ENCODE data around the gene VAV2. TPM values are rescaled to one million over a fixed set of nuclear protein-coding genes. Genes with fewer than 3 reads are reported as not detected.

The VAV2 gene
- total RNA-seq, 2 experiments from 2014 or later = 11.0 to 27.8 TPM

DNA sequence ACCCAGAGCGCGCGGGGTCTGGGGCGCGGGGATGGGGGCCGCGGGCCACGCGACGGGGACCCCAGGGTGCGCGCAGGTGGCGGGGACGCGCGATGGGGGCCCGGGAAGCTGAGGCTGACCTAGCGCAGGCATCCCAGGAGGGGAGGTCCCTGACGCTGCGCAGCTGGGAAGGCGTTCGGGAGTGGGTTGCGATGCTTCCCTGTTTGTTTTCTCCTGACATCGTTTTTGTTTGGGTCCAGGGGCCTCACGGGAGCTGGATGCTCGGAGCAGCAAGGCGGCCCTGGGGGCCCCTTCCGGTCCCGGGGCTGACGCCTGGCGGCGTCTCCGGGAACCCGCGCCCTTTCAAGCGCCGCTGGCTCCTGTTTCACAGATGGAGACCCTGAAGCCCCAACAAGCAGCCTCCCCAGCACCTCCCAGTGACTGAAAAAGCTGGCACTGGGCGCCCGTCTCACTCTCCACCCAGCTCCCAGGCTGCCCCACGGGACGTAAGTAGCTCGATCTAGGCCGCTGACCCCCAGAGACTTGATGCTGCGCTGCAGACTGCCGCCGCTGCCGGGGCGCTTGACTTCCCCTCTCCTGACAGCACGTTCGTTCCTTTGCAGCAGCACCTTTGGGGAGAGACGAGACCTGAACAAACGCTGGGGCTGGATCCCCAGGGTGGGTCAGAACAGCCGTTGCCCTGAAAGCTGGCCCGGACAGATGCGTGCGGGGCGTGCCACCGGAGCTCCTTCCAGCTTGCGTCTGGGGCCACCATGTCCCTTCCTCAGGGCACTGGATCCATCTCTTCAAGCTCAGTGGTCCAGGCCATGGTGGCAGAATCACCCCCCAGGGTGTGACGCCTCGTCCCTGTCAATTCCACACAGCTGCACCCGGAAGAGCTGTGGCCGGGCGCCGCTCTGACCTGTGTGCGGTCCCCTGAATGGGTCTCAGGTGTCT, 33.8 kb upstream of the VAV2 start:
- peak overlapping the region; percentile 83 for H3K4me3 ChIP-seq (ENCODE audit: low read depth, low read length, poor library complexity, severe bottlenecking)
- H3K36me3 ChIP-seq (ENCODE audit: insufficient read depth, low read length) = peaks cover 8% of the 10 kb centered on the region; the same call in 1 of the 2 replicates
- peak overlapping the region; percentile 69 for H2AFZ ChIP-seq (ENCODE audit: low read length)
- peak overlapping the region; percentile 73 for H3K4me2 ChIP-seq (ENCODE audit: low read length)
- TF ChIP-seq EZH2phosphoT487 (IDR thresholded peaks at IDR 0.05; ENCODE audit: borderline replicate concordance, low read depth, low read length) = no peak
- TF ChIP-seq, protein P1, sequence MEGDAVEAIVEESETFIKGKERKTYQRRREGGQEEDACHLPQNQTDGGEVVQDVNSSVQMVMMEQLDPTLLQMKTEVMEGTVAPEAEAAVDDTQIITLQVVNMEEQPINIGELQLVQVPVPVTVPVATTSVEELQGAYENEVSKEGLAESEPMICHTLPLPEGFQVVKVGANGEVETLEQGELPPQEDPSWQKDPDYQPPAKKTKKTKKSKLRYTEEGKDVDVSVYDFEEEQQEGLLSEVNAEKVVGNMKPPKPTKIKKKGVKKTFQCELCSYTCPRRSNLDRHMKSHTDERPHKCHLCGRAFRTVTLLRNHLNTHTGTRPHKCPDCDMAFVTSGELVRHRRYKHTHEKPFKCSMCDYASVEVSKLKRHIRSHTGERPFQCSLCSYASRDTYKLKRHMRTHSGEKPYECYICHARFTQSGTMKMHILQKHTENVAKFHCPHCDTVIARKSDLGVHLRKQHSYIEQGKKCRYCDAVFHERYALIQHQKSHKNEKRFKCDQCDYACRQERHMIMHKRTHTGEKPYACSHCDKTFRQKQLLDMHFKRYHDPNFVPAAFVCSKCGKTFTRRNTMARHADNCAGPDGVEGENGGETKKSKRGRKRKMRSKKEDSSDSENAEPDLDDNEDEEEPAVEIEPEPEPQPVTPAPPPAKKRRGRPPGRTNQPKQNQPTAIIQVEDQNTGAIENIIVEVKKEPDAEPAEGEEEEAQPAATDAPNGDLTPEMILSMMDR (conservative IDR thresholded peaks at IDR 0.05; ENCODE audit: low read length) = peak; percentile 56
- no peaks in the 10 kb centered on the region for H4K20me1 ChIP-seq (ENCODE audit: insufficient read depth, low read length)
- H3K27ac ChIP-seq (ENCODE audit: low read depth, low read length, poor library complexity, severe bottlenecking) = peak overlapping the region; percentile 54
- no peaks in the 10 kb centered on the region for H3K9me3 ChIP-seq (ENCODE audit: low read length)
- ChIA-PET POLR2A (interaction anchor here (0.6 to 1.2 kb wide), 5 partner anchors 20 to 222 kb away, joined by 3 to 6 read pairs (median 4); no protein-coding TSS in a partner anchor), CTCF (ENCODE audit: unreplicated experiment) (interaction anchor here (1.6 kb wide), 1 partner anchor 31 kb away, joined by 8 read pairs; no protein-coding TSS in a partner anchor)
- no TSS peak for BruUV-seq (replicated peaks)
- DNase-seq (ENCODE audit: low spot score) = peak; percentile 65
- H3K9me2 ChIP-seq (ENCODE audit: insufficient read depth, low read length) = no peaks in the 10 kb centered on the region
- intact Hi-C loops (cut with micrococcal nuclease; ENCODE audit: unreplicated experiment) = loop anchor here (5.0 kb wide), 2 partner anchors 41 to 111 kb away; partner anchors contain the start of genes BRD3 and WDR5
- peaks cover 12% of the 10 kb centered on the region for H3K4me1 ChIP-seq (ENCODE audit: insufficient read depth, low read length, poor library complexity, severe bottlenecking)
- H3K79me2 ChIP-seq (ENCODE audit: insufficient read depth, low read depth, low read length) = no peaks in the 10 kb centered on the region

- no peaks in the 10 kb centered on the region for H3K9me2 ChIP-seq (ENCODE audit: insufficient read depth, low read length)
- H3K36me3 ChIP-seq (ENCODE audit: insufficient read depth, low read length) = peaks cover 8% of the 10 kb centered on the region; the same call in 1 of the 2 replicates
- TF ChIP-seq, protein P1 (conservative IDR thresholded peaks at IDR 0.05; ENCODE audit: low read length) = no peak
- no peak for TF ChIP-seq EZH2phosphoT487 (IDR thresholded peaks at IDR 0.05; ENCODE audit: borderline replicate concordance, low read depth, low read length)
- BruUV-seq (replicated peaks) = no TSS peak
- no peaks in the 10 kb centered on the region for H3K9me3 ChIP-seq (ENCODE audit: low read length)
- peak within 1 kb of the TSS; percentile 83 for H3K4me3 ChIP-seq (ENCODE audit: low read depth, low read length, poor library complexity, severe bottlenecking)
- intact Hi-C loops (cut with micrococcal nuclease; ENCODE audit: unreplicated experiment) = loop anchor here (5.0 kb wide), 2 partner anchors 42 to 112 kb away; partner anchors contain the start of genes BRD3 and WDR5
- CTCF ChIA-PET (ENCODE audit: unreplicated experiment) = interaction anchor here (0.6 to 1.6 kb wide), 5 partner anchors 26 to 1506 kb away, joined by 3 to 8 read pairs (median 3); no protein-coding TSS in a partner anchor
- peaks cover 12% of the 10 kb centered on the region for H3K4me1 ChIP-seq (ENCODE audit: insufficient read depth, low read length, poor library complexity, severe bottlenecking)
- POLR2A ChIA-PET = interaction anchor here (0.6 to 1.2 kb wide), 8 partner anchors 21 to 298 kb away, joined by 3 to 6 read pairs (median 4); no protein-coding TSS in a partner anchor
- H4K20me1 ChIP-seq (ENCODE audit: insufficient read depth, low read length) = no peaks in the 10 kb centered on the region
- DNase-seq (ENCODE audit: low spot score) = peak; percentile 98
- no peaks in the 10 kb centered on the region for H3K79me2 ChIP-seq (ENCODE audit: insufficient read depth, low read depth, low read length)
- H3K27ac ChIP-seq (ENCODE audit: low read depth, low read length, poor library complexity, severe bottlenecking) = peak within 1 kb of the TSS; percentile 54
- H2AFZ ChIP-seq (ENCODE audit: low read length) = peak within 1 kb of the TSS; percentile 69
- H3K4me2 ChIP-seq (ENCODE audit: low read length) = peak within 1 kb of the TSS; percentile 73
Observed at GRCh38 chr9:134024828-134025605, 32.9 kb upstream of the VAV2 start, which contains the start of gene BRD3OS. Gene BRD3OS, plus strand, starts transcription at chr9:134025481. Its CDS starts 1,267 bp downstream, at chr9:134026748.
